IMR-90 (cell line): Measurements from ENCODE around the gene TCF25. TPM values are rescaled to one million over a fixed set of nuclear protein-coding genes. Genes with fewer than 3 reads are reported as not detected.

Experiments used
- ATAC-seq: fragments of 200-7000 bp; cut with Tn5 transposase; 2 replicates; pipeline ENCODE4 v1.9.1; 2020; ENCODE audit warnings: low read depth, mild to moderate bottlenecking, moderate library complexity
- BruUV-seq: library from RNA; stranded (reverse); fragments of 400-500 nt; replicated peaks from 2 replicates; lab custom pipeline; 2021; lab: Mats Ljungman, UMichigan
- CTCF ChIA-PET: fragments of 300-600 bp; formaldehyde crosslinking; extraction: SDS; loops from one replicate; lab custom pipeline; 2021; ENCODE audit warnings: antibody characterized with exemption; lab: Yijun Ruan, JAX
- POLR2A ChIA-PET: fragments of 300-600 bp; sonication (Branson Sonifier 250); formaldehyde crosslinking; loops from one replicate; lab custom pipeline; 2022; ENCODE audit warnings: antibody characterized with exemption; ENCODE audit not compliant: unreplicated experiment; lab: Charles Lee
- DNase-seq: peaks from one replicate; pipeline ENCODE4 v3.0.0; 2013
- H2AFZ ChIP-seq: replicated peaks from 2 replicates; pipeline ENCODE3; 2013; ENCODE audit warnings: low read length, mild to moderate bottlenecking; ENCODE audit not compliant: poor library complexity
- H2AK5ac ChIP-seq: 2 replicates; pipeline ENCODE4 v1.6.1; 2013; ENCODE audit warnings: low read depth, low read length, inconsistent platforms
- H2AK9ac ChIP-seq: replicated peaks from 2 replicates; pipeline ENCODE3; 2013; ENCODE audit warnings: mild to moderate bottlenecking, low read depth, low read length, moderate library complexity; ENCODE audit not compliant: poor library complexity
- H2BK120ac ChIP-seq: 2 replicates; pipeline ENCODE4 v1.6.1; 2013; ENCODE audit warnings: low read depth, low read length, inconsistent platforms
- H2BK15ac ChIP-seq: 3 replicates; pipeline ENCODE4 v1.6.1; 2013; ENCODE audit warnings: low read depth, low read length, inconsistent platforms
- H2BK20ac ChIP-seq: 2 replicates; pipeline ENCODE4 v1.6.1; 2013; ENCODE audit warnings: low read depth, mild to moderate bottlenecking, inconsistent platforms, low read length, moderate library complexity
- H2BK5ac ChIP-seq: 2 replicates; pipeline ENCODE4 v1.6.1; 2013; ENCODE audit warnings: mild to moderate bottlenecking, low read depth, low read length, inconsistent platforms; ENCODE audit not compliant: poor library complexity, severe bottlenecking
- H3K14ac ChIP-seq: replicated peaks from 2 replicates; pipeline ENCODE4 v1.6.1; 2013; ENCODE audit warnings: low read depth, low read length, inconsistent platforms
- H3K18ac ChIP-seq: 2 replicates; pipeline ENCODE4 v1.6.1; 2013; ENCODE audit warnings: low read depth, low read length, control low read depth
- H3K23ac ChIP-seq: 2 replicates; pipeline ENCODE4 v1.6.1; 2013; ENCODE audit warnings: low read depth, low read length, inconsistent platforms
- H3K27ac ChIP-seq: 2 replicates; pipeline ENCODE4 v1.5.1; 2013; ENCODE audit warnings: mild to moderate bottlenecking, control low read depth, low read length; ENCODE audit not compliant: insufficient read depth
- H3K27me3 ChIP-seq: 2 replicates; pipeline ENCODE4 v1.6.1; 2013; ENCODE audit warnings: low read length; ENCODE audit not compliant: control insufficient read depth, insufficient read depth
- H3K36me3 ChIP-seq: 2 replicates; pipeline ENCODE4 v1.6.1; 2013; ENCODE audit warnings: low read length, mixed read lengths; ENCODE audit not compliant: control insufficient read depth, insufficient read depth
- H3K4ac ChIP-seq: 2 replicates; pipeline ENCODE4 v1.6.1; 2013; ENCODE audit warnings: low read depth, low read length, inconsistent platforms
- H3K4me1 ChIP-seq: 2 replicates; pipeline ENCODE4 v1.6.1; 2013; ENCODE audit warnings: low read length, mixed read lengths; ENCODE audit not compliant: control insufficient read depth, insufficient read depth
- H3K4me2 ChIP-seq: 2 replicates; pipeline ENCODE4 v1.6.1; 2013; ENCODE audit warnings: low read depth, mild to moderate bottlenecking, control low read depth, low read length, moderate library complexity
- H3K4me3 ChIP-seq: 2 replicates; pipeline ENCODE4 v1.5.1; 2013; ENCODE audit warnings: low read depth, mild to moderate bottlenecking, control low read depth, low read length, moderate library complexity; ENCODE audit not compliant: insufficient read depth
- H3K56ac ChIP-seq: 2 replicates; pipeline ENCODE4 v1.6.1; 2013; ENCODE audit warnings: low read length, inconsistent platforms; ENCODE audit not compliant: insufficient read depth; ENCODE audit errors: extremely low read depth
- H3K79me1 ChIP-seq, 2 experiments: 2 replicates each; pipeline ENCODE4 v1.6.1; 2013; ENCODE audit warnings: low read length in 2 of 2, inconsistent platforms in 1 of 2, low read depth in 1 of 2
- H3K9ac ChIP-seq: 2 replicates; pipeline ENCODE4 v1.6.1; 2013; ENCODE audit warnings: low read depth, low read length, control low read depth
- H3K9me1 ChIP-seq: 2 replicates; pipeline ENCODE4 v1.6.1; 2013; ENCODE audit warnings: low read length, inconsistent platforms; ENCODE audit not compliant: insufficient read depth
- H3K9me3 ChIP-seq: 2 replicates; pipeline ENCODE4 v1.6.1; 2013; ENCODE audit warnings: low read length; ENCODE audit not compliant: control insufficient read depth, insufficient read depth
- H4K20me1 ChIP-seq: 2 replicates; pipeline ENCODE4 v1.6.1; 2013; ENCODE audit warnings: low read length, inconsistent platforms; ENCODE audit not compliant: insufficient read depth
- H4K5ac ChIP-seq: 2 replicates; pipeline ENCODE4 v1.6.1; 2013; ENCODE audit warnings: mild to moderate bottlenecking, low read depth, low read length, control low read depth
- H4K8ac ChIP-seq, 2 experiments: 2 replicates each; pipeline ENCODE4 v1.6.1; 2013; ENCODE audit warnings: low read depth in 2 of 2, low read length in 2 of 2, control low read depth in 1 of 2, inconsistent platforms in 1 of 2
- H4K91ac ChIP-seq: 2 replicates; pipeline ENCODE4 v1.6.1; 2013; ENCODE audit warnings: low read depth, low read length, inconsistent platforms; ENCODE audit not compliant: insufficient read depth
- POLR2A ChIP-seq: IDR thresholded peaks from 2 replicates; pipeline ENCODE4 v1.6.1; 2012; ENCODE audit warnings: mild to moderate bottlenecking, low read depth, low read length
- WGBS, 2 experiments: methylation state at CpG; one replicate each; pipeline versions ENCODE4 v1.1.5 to v1.1.7; 2013; ENCODE audit warnings: missing lambda C conversion rate in 2 of 2; ENCODE audit not compliant: insufficient read length in 1 of 2; ENCODE audit errors: extremely low coverage in 2 of 2; 5-methylcytosine and 5-hydroxymethylcytosine counted together
- dilution Hi-C: fragments of 300-500 bp; cut with HindIII; formaldehyde crosslinking; loops from one replicate; pipeline ENCODE4 v1.14.3; 2018; ENCODE audit warnings: low sequenced_read_pairs; ENCODE audit not compliant: unreplicated experiment
- in situ Hi-C: fragments of 300-500 bp; cut with MboI; formaldehyde crosslinking; loops from 3 replicates; pipeline ENCODE4 v1.14.3; 2019; ENCODE audit warnings: low sequenced_read_pairs, inconsistent platforms, mixed read lengths
- intact Hi-C: fragments of 100-400 bp; cut with micrococcal nuclease; formaldehyde crosslinking; loops from 2 replicates; pipeline ENCODE4 v1.10.0; 2022
- polyA plus RNA-seq, 3 experiments: library from polyadenylated mRNA; depleted of rRNA; stranded (reverse); fragments of >200 nt; gene quantifications; 2 replicates each; pipeline ENCODE4 v1.2.3, GENCODE V29; 2012; ENCODE audit warnings: low replicate concordance in 1 of 3
- total RNA-seq: library from RNA; depleted of rRNA; stranded (reverse); fragments of >200 nt; gene quantifications from 2 replicates; pipeline ENCODE4 v1.2.3, GENCODE V29; 2012

The TCF25 gene
- total and polyA plus RNA-seq, 2 of the 4 experiments (the other 2 are of a cell fraction): 127 to 184 TPM

DNA sequence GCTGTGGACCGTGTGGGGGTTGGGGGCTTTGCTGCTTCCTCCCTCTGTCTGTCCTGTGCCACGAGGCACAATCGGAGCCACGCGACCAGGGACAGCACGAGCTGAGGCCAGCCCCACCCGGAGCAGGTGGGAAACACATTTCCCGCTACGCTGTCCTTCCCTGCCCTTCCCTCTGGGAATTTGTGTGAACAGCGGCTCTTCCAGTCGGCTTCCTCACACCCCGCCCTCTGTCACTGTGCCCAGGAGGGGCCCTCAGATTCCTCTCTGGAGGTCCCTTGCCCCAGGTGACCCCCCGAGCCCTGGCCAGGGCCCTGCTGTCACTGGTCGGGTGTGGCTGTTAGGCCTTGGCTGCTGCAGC, 25.5 kb upstream of the TCF25 start:
- Histone ChIP-seq H2AK5ac (no peak overlapping the region), H3K4ac (no peak overlapping the region), H3K18ac (no peak overlapping the region), H2BK15ac (no peak overlapping the region), H3K23ac (no peak overlapping the region), H3K9ac (no peak overlapping the region), H4K91ac (no peak overlapping the region), H3K9me3 (no peaks in the 10 kb centered on the region), H3K4me2 (no peak overlapping the region), H2AFZ (peak overlapping the region; percentile 29), H3K4me3 (no peak overlapping the region), H3K56ac (no peak overlapping the region), H3K36me3 (no peaks in the 10 kb centered on the region), H3K4me1 (peaks cover 3% of the 10 kb centered on the region; the same call in 1 of the 2 replicates), H3K79me1 (0 out of 4 replicates have a peak, but pooled peaks cover 0 to 2% of the 10 kb centered on the region in 2 experiments), H3K14ac (no peak overlapping the region), H4K8ac (no peak overlapping the region), H2BK5ac (no peak overlapping the region), H4K5ac (no peak overlapping the region), H2BK20ac (no peak overlapping the region), H4K20me1 (no peaks in the 10 kb centered on the region), H3K27ac (no peak overlapping the region), H3K9me1 (peaks cover 5% of the 10 kb centered on the region; the same call in 1 of the 2 replicates), H2AK9ac (no peak overlapping the region), H2BK120ac (no peak overlapping the region), H3K27me3 (no peaks in the 10 kb centered on the region)
- DNase-seq (no peak), ATAC-seq (no peak)
- no TSS peak for BruUV-seq
- in situ Hi-C loops: no loop called here
- TF ChIP-seq POLR2A: no peak
- POLR2A ChIA-PET: no interaction called here
- intact Hi-C loops: no loop called here
- CTCF ChIA-PET: no interaction called here
- 67% methylated on average over 3 of the region's 14 CpGs; no CpG with 5 or more reads in 1 of the 2 experiments for WGBS, 2 experiments
- dilution Hi-C loops: no loop called here
